A673 (cell line): ENCODE data around the gene MAB21L4.

Experiments used
- CTCF ChIP-seq: fragments of 300-800, 200-600 bp; sonication (generic); conservative IDR thresholded peaks from 2 replicates; pipeline ENCODE4 v1.5.1; 2017; ENCODE audit warnings: low read depth, mild to moderate bottlenecking, antibody characterized with exemption, low read length, moderate library complexity, mixed read lengths
- EZH2 ChIP-seq: fragments of 200-600 bp; sonication (generic); IDR thresholded peaks from 2 replicates; pipeline ENCODE4 v1.6.1; 2017; ENCODE audit warnings: borderline replicate concordance, low read depth, mild to moderate bottlenecking, mixed read lengths, antibody characterized with exemption, low read length; ENCODE audit not compliant: poor library complexity, severe bottlenecking

DNA sequence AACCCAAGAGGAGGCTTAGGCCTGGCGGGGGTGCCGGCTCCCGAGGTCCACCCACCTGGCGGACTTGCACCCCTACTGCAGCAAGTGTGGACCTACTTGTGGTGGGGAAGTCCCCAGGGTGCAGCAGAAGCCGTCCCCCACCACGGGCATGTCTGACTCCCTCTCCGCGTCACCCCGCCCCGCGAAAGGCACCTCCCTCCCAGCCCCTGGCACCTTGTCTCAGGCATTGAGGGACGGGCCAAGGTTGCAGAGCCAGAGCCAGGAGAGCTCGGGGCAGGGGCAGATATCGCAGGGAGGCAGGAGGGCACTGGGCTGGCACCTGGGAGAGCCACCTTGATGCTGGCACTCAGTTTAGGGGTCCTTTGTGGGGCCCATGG lies 29.2 kb upstream of the MAB21L4 start:
- TF ChIP-seq CTCF (no peak), EZH2 (no peak)
